C4-2B (cell line): ENCODE results near the gene GRIP2.

Source experiments
- CTCF ChIP-seq: fragments of 450-650 bp; conservative IDR thresholded peaks from 2 replicates; pipeline ENCODE4 v1.5.1; 2017; ENCODE audit warnings: mild to moderate bottlenecking
- ZFX ChIP-seq: fragments of 450-650 bp; IDR thresholded peaks from 2 replicates; pipeline ENCODE4 v1.6.1; 2017

DNA sequence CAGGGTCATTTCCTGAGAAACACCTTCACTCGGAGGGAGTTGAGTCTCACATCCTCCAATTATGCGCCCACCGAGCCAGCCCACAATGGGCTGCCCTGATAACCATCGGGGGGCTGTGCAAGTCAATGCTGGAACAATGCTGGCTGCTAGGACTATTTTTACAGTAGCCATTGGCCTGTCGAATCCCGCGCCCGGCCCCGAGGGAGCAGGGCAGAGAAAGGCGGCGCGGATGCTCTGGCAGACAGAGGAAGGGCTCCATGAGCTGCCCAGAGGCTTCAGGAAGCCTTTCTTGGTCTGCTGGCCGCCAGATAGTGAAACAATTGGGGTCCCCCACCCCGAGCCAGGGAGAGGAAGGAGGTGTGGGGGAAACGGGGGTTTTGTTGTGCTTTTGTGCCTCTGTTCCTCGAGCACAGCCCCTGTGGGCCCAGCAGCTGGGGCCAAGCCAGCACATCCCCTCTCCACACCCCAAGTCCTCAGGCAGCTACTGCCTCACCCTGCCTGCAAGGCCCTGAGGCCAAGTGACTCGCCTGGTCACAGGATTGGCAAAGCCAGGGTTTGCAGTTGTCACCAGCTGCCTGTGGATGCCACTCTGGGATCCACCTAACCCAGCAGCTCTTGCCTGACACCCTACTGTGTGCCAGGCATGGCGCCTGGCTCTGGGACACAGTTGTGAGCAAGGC, 98.8 kb downstream of the GRIP2 start:
- TF ChIP-seq CTCF, result no peak
- TF ChIP-seq ZFX, result no peak
